ENCODE results near the gene XKR7. TPM values are rescaled to one million over a fixed set of nuclear protein-coding genes. Genes with fewer than 3 reads are reported as not detected.
A peak's percentile ranks its signal among the peaks of the same experiment; 100 is the strongest.

The XKR7 gene
- total and polyA plus RNA-seq, 4 donors = 0.02 to 0.12 (median 0.05) TPM

GRCh38 chr20:32018269-32019155 lies 50.6 kb downstream of the XKR7 start:
- DNase-seq (peak; percentile 44 to 72 (median 57)), ATAC-seq (ENCODE audit: insufficient read depth, low FRiP score) (peak; percentile 74)
- TF ChIP-seq CTCF (IDR thresholded peaks at IDR 0.05; ENCODE audit: control extremely low read depth, extremely low read depth) = no peak
- H3K27ac ChIP-seq (ENCODE audit: low read depth in 1 of 2, low read length in 1 of 2) = no peak overlapping the region
- H3K27me3 ChIP-seq (ENCODE audit: control insufficient read depth in 3 of 3, insufficient read depth in 3 of 3, low read length in 2 of 3) = peaks cover 2 to 32% (median 25%) of the 10 kb centered on the region in 3 donors
- H3K9ac ChIP-seq (ENCODE audit: insufficient read depth in 1 of 2, low read length in 2 of 2) = no peak overlapping the region
- 1 to 2% methylated on average over 48 to 67 of the region's 67 CpGs for WGBS, 2 donors
- H3K4me3 ChIP-seq = peak overlapping the region; percentile 35
- H3K4me1 ChIP-seq (ENCODE audit: control insufficient read depth in 5 of 5, insufficient read depth in 5 of 5, low read length in 5 of 5) = peaks cover 0 to 12% (median 0%) of the 10 kb centered on the region in 5 donors
- H3K36me3 ChIP-seq (ENCODE audit: control insufficient read depth in 4 of 4, insufficient read depth in 4 of 4, low read length in 4 of 4) = no peaks in the 10 kb centered on the region
- peaks cover 0 to 3% (median 0%) of the 10 kb centered on the region in 4 donors for H3K9me3 ChIP-seq (ENCODE audit: control insufficient read depth in 4 of 4, insufficient read depth in 3 of 4, low read length in 3 of 4)

DNA sequence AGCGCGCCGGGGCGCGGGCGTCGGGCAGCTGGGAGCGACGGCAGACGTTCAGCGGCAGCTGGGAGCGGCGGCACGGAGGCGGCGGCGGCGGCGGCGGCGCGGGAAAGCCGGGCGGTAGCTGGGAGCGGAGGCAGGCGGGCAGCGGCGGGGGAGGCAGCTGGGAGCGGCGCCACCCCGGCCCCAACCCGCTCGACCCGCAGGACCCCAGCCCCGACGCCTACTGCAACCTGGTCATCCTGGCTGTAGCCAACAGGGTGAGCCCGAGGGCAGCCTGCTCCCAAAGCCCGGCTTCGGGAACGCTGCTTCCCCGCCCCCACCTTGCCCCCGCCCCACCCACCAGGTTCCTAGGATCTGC lies 51.2 kb downstream of the XKR7 start:
- H3K4me1 ChIP-seq (ENCODE audit: control insufficient read depth in 5 of 5, insufficient read depth in 5 of 5, low read length in 5 of 5) = peaks cover 0 to 12% (median 0%) of the 10 kb centered on the region in 5 donors
- no peak overlapping the region for H3K9ac ChIP-seq (ENCODE audit: insufficient read depth in 1 of 2, low read length in 2 of 2)
- peak overlapping the region; percentile 21 for H3K4me3 ChIP-seq
- H3K27me3 ChIP-seq (ENCODE audit: control insufficient read depth in 3 of 3, insufficient read depth in 3 of 3, low read length in 2 of 3) = peaks cover 2 to 32% (median 25%) of the 10 kb centered on the region in 3 donors
- no peak for TF ChIP-seq CTCF (IDR thresholded peaks at IDR 0.05; ENCODE audit: control extremely low read depth, extremely low read depth)
- no peak overlapping the region for H3K27ac ChIP-seq (ENCODE audit: low read depth in 1 of 2, low read length in 1 of 2)
- WGBS, 2 donors = 0 to 1% methylated on average over 6 to 42 of the region's 42 CpGs
- peaks cover 0 to 3% (median 0%) of the 10 kb centered on the region in 4 donors for H3K9me3 ChIP-seq (ENCODE audit: control insufficient read depth in 4 of 4, insufficient read depth in 3 of 4, low read length in 3 of 4)
- ATAC-seq (ENCODE audit: insufficient read depth, low FRiP score) = no peak
- H3K36me3 ChIP-seq (ENCODE audit: control insufficient read depth in 4 of 4, insufficient read depth in 4 of 4, low read length in 4 of 4) = no peaks in the 10 kb centered on the region
- DNase-seq = peak in 1 of 3 donors; percentile 21

DNA sequence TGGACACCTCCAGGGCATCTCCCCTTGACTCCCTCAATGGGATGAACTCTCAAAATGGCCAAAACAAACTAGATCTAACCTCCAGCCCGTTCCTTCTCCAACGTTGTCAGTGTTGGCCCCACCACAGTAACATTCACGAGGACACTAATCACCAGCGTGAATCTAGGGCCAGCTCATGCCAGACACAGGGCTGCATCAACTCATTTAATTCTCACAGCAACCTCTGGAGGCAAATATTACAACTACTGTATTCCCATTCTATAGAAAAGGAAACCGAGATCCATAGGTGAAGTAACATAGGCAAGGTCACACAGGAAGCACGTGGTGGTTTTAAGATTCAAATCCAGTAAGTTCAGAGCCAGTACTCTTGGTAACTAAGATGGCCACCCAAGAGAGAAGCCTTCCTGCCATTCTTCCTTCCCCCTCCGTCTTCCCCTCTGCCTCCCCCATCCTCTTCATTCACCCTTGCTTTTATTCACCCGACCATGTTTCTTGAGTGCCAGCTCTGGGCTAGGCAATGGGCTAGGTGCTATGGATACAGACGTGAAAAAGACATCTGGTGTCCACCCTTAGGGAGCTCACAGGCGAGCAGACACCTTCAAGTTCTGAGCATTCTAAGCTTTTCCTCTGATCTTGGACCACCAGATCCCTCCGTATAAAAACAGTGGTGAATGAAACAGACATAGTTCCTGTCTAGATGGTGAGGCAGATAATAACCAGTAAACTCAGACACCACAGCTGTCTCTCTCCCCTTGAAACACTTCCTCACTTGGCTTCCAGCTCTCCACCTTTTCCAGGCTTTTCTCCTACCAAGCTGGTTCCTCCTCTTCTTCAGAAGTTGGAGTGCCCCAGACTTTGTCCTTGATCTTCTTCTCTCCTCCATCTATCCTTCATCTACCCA lies 51.9 kb downstream of the XKR7 start:
- DNase-seq (no peak), ATAC-seq (ENCODE audit: insufficient read depth, low FRiP score) (no peak)
- H3K36me3 ChIP-seq (ENCODE audit: control insufficient read depth in 4 of 4, insufficient read depth in 4 of 4, low read length in 4 of 4) = no peaks in the 10 kb centered on the region
- no peak overlapping the region for H3K4me3 ChIP-seq
- H3K9ac ChIP-seq (ENCODE audit: insufficient read depth in 1 of 2, low read length in 2 of 2) = no peak overlapping the region
- peaks cover 0 to 12% (median 0%) of the 10 kb centered on the region in 5 donors for H3K4me1 ChIP-seq (ENCODE audit: control insufficient read depth in 5 of 5, insufficient read depth in 5 of 5, low read length in 5 of 5)
- no peak for TF ChIP-seq CTCF (IDR thresholded peaks at IDR 0.05; ENCODE audit: control extremely low read depth, extremely low read depth)
- WGBS, 2 donors = 24 to 30% methylated on average over 11 of the region's 11 CpGs
- H3K27ac ChIP-seq (ENCODE audit: low read depth in 1 of 2, low read length in 1 of 2) = no peak overlapping the region
- H3K27me3 ChIP-seq (ENCODE audit: control insufficient read depth in 3 of 3, insufficient read depth in 3 of 3, low read length in 2 of 3) = peaks cover 2 to 30% (median 25%) of the 10 kb centered on the region in 3 donors
- H3K9me3 ChIP-seq (ENCODE audit: control insufficient read depth in 4 of 4, insufficient read depth in 3 of 4, low read length in 3 of 4) = peaks cover 0 to 3% (median 0%) of the 10 kb centered on the region in 4 donors

Data from lung (tissue), 12 donors.